ENCODE data around the gene OSER1.

Gene OSER1

DNA sequence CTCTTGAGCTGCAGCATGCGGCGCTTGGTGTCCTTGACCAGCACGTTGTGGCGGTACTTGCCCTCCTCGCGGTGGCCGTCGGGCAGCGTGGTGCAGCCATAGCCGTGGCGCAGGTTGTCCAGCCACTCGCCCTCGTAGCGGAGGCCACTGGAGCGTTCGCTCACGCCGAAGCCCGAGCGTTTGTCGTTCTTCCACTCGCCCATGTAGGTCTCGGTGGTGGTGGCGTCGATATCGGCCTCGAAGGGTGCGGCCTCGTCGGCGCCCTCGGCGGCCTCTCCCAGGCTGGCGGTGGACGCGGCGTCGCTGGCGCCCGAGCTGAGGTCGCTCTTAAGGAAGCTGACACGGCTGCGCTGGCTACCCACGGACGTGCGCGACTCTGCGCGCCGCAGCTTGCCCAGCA, 50.9 kb downstream of the OSER1 start:
- TF ChIP-seq, protein P1, sequence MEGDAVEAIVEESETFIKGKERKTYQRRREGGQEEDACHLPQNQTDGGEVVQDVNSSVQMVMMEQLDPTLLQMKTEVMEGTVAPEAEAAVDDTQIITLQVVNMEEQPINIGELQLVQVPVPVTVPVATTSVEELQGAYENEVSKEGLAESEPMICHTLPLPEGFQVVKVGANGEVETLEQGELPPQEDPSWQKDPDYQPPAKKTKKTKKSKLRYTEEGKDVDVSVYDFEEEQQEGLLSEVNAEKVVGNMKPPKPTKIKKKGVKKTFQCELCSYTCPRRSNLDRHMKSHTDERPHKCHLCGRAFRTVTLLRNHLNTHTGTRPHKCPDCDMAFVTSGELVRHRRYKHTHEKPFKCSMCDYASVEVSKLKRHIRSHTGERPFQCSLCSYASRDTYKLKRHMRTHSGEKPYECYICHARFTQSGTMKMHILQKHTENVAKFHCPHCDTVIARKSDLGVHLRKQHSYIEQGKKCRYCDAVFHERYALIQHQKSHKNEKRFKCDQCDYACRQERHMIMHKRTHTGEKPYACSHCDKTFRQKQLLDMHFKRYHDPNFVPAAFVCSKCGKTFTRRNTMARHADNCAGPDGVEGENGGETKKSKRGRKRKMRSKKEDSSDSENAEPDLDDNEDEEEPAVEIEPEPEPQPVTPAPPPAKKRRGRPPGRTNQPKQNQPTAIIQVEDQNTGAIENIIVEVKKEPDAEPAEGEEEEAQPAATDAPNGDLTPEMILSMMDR (IDR thresholded peaks at IDR 0.05; ENCODE audit: low read depth, low read length, missing control alignments), result no peak
- DNase-seq (ENCODE audit: low read depth), result no peak
- H3K4me3 ChIP-seq (ENCODE audit: low read depth, low read length), result no peak overlapping the region

DNA sequence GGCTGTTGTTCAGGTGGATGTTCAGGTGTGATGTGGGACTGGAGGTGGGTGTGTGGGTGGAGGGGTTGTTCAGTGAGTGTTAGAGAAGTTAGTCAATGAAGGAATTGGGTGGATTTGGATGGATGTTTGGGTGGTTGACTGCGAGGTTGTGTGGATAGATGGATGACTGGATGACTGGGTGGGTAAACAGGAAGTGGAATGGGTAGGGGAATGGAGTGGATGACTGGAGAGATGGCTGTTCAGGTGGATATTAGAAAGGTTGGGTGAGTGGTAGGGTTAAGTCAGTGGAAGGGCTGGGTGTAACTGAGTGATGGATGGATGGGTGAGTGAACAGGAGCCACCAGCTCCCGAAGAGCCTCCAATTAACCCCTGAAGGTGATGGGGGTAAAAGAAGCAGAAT, 51.4 kb downstream of the OSER1 start:
- TF ChIP-seq, protein P1 (IDR thresholded peaks at IDR 0.05; ENCODE audit: low read depth, low read length, missing control alignments), result no peak
- H3K4me3 ChIP-seq (ENCODE audit: low read depth, low read length), result no peak overlapping the region
- no peak for DNase-seq (ENCODE audit: low read depth)

DNA sequence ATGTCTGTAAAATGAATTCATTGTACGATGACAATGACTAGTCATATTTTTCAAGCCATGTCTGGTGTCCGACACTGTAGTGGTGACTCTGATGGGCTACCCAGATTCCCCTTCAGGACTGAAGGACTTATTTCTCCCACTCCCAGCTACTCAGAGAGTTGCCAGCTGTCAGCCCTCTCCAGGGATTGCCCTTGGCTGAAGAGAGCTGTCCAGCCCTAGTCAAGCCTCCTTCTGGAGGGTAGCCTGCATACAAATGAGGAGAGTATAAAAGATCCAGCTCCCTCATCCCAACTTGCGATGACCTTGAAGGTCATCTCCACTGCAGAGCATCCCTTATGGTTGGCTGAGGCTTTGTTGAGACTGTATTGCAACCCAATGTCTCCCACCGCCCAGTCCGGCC, 53.5 kb downstream of the OSER1 start:
- TF ChIP-seq, protein P1 (IDR thresholded peaks at IDR 0.05; ENCODE audit: low read depth, low read length, missing control alignments), result no peak
- no peak overlapping the region for H3K4me3 ChIP-seq (ENCODE audit: low read depth, low read length)

DNA sequence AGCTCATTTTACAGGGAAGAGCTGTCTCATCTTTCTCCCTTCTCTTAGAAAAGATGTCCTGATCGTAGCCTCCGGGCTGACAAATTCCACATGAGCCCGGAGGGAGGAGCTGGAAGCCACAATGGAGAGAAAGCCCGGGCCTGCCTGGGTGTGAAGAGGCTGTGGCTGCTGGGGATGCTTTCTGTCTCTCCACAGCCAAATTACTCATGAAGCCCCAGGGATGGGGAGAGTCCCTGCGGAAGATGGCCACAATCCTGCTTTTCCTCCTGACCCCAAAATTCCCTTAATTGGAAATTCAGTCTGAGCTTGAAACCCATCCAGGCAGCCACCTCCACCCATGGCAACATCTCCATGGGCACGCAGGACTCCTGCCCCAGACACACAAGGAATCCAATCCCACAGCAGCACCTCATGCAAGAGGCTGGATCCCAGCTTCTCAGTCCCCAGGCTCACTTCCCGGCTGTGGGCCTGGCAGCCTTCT, 56.0 kb downstream of the OSER1 start:
- no peak for DNase-seq (ENCODE audit: low read depth)
- no peak overlapping the region for H3K4me3 ChIP-seq (ENCODE audit: low read depth, low read length)
- TF ChIP-seq, protein P1 (IDR thresholded peaks at IDR 0.05; ENCODE audit: low read depth, low read length, missing control alignments), result no peak

More for the DNA sequence above, 53.5 kb downstream of the OSER1 start:
- DNase-seq (ENCODE audit: low read depth), result no peak

DNA sequence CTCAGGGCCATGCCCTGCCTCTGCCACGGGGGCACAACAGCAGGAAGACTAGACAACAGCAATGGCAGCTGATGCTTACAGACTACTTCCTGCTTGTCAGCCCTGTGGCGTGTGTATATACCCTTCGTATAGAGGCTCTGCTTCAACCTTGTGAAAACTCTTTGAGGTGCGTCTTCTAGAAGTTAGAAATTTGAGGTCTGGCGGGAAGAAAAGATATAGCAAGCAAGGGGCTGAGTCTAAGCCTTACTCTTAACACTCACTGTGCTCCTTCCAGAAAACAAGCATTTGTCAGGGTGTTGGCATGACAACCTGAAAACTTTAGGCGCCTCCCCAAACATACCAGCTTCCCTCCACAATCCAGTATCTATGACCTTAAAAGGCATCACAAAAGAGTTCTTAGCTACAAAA, 56.9 kb downstream of the OSER1 start:
- TF ChIP-seq, protein P1 (IDR thresholded peaks at IDR 0.05; ENCODE audit: low read depth, low read length, missing control alignments), result no peak
- no peak for DNase-seq (ENCODE audit: low read depth)
- H3K4me3 ChIP-seq (ENCODE audit: low read depth, low read length), result no peak overlapping the region

DNA sequence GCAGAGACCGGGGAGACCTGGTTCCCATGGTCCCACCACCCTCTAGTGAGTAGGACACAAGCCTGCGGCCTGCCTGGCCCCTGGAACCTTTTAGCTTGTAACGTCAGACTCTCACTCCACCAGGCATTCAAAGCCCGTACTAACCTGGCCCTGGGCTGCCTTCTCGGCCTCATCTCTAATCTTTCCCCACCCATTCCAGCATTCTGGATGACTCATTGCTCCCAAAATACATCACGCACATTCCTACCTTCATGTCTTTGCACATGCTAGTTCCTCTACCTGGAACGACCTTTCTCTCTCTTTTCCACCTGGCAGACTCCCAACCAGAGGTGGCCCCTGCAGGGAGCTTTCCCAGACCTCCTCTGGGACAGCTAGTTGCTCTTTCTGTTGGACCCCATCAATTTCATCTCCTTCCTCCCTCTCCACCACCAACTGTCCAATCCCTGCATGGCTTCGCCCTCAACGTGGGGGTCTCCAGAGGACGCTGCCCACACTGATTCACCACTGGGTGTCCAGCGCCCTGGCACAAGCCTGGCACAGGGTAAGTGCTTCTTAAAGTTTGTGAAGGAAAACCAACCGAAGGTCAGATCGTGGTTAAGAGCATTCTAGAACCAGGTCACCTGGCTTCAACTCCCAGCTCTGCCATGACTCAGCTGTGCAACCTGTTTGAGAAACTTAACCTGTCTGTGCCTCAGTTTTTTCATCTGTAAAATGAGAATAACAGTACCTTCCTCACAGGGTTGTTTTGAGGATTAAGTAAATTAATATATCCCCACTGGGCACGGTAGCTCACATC, 58.8 kb downstream of the OSER1 start:
- TF ChIP-seq, protein P1 (IDR thresholded peaks at IDR 0.05; ENCODE audit: low read depth, low read length, missing control alignments), result no peak
- no peak overlapping the region for H3K4me3 ChIP-seq (ENCODE audit: low read depth, low read length)
- no peak for DNase-seq (ENCODE audit: low read depth)

DNA sequence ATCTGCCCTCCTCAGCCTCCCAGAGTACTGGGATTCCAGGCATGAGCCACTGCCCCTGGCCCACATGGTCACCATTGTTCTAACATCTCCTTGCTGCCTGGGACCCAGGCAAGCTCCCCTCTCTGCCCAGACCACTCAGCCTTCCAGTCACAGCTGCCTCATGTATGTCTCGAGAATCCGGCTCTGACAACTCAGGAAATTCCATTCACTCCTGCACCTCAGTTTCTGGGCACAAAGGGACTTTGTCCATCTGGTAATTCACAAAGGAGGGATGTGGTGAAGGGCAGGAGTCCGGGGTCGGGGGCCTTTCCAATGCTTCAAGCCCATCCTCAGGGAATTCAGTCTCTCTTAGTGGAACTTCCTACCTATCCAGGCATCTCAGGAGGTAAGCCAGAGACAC, 64.3 kb downstream of the OSER1 start:
- DNase-seq (ENCODE audit: low read depth), result no peak
- TF ChIP-seq, protein P1 (IDR thresholded peaks at IDR 0.05; ENCODE audit: low read depth, low read length, missing control alignments), result no peak
- no peak overlapping the region for H3K4me3 ChIP-seq (ENCODE audit: low read depth, low read length)

Measured in GM12864 (cell line).